Measurements from ENCODE around the gene IL1RAPL1. TPM values are rescaled to one million over a fixed set of nuclear protein-coding genes. Genes with fewer than 3 reads are reported as not detected.

Gene IL1RAPL1
- total RNA-seq, 2 donors from 2014 or later: 1.2 to 3.0 TPM

DNA sequence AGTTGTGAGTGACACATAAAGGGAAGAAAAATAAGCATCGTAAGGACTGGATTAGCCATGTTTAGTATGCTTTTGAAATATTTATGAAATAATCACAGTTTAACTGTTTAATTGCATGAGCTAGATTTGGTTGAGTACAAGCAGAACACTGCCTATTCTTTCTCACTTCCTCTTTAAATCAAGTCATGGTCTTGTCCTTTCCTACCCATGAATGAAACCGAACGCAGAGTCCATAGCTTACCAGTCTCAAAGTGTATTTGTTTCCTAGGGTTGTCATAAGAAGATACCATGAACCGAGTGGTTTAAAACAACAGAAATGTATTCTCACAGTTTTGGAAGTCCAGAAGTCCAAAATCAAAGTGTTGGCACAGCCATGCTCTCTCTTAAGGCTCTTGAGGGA lies 944.1 kb downstream of the IL1RAPL1 start:
- no peaks in the 10 kb centered on the region for H3K27me3 ChIP-seq
- H3K9me3 ChIP-seq: no peaks in the 10 kb centered on the region
- no peaks in the 10 kb centered on the region for H3K4me1 ChIP-seq
- DNase-seq (ENCODE audit: low spot score): no peak
- H3K36me3 ChIP-seq: no peaks in the 10 kb centered on the region
- TF ChIP-seq, protein P1, sequence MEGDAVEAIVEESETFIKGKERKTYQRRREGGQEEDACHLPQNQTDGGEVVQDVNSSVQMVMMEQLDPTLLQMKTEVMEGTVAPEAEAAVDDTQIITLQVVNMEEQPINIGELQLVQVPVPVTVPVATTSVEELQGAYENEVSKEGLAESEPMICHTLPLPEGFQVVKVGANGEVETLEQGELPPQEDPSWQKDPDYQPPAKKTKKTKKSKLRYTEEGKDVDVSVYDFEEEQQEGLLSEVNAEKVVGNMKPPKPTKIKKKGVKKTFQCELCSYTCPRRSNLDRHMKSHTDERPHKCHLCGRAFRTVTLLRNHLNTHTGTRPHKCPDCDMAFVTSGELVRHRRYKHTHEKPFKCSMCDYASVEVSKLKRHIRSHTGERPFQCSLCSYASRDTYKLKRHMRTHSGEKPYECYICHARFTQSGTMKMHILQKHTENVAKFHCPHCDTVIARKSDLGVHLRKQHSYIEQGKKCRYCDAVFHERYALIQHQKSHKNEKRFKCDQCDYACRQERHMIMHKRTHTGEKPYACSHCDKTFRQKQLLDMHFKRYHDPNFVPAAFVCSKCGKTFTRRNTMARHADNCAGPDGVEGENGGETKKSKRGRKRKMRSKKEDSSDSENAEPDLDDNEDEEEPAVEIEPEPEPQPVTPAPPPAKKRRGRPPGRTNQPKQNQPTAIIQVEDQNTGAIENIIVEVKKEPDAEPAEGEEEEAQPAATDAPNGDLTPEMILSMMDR (IDR thresholded peaks at IDR 0.05): no peak
- H3K4me3 ChIP-seq: no peak overlapping the region
- H3K27ac ChIP-seq: no peak overlapping the region

DNA sequence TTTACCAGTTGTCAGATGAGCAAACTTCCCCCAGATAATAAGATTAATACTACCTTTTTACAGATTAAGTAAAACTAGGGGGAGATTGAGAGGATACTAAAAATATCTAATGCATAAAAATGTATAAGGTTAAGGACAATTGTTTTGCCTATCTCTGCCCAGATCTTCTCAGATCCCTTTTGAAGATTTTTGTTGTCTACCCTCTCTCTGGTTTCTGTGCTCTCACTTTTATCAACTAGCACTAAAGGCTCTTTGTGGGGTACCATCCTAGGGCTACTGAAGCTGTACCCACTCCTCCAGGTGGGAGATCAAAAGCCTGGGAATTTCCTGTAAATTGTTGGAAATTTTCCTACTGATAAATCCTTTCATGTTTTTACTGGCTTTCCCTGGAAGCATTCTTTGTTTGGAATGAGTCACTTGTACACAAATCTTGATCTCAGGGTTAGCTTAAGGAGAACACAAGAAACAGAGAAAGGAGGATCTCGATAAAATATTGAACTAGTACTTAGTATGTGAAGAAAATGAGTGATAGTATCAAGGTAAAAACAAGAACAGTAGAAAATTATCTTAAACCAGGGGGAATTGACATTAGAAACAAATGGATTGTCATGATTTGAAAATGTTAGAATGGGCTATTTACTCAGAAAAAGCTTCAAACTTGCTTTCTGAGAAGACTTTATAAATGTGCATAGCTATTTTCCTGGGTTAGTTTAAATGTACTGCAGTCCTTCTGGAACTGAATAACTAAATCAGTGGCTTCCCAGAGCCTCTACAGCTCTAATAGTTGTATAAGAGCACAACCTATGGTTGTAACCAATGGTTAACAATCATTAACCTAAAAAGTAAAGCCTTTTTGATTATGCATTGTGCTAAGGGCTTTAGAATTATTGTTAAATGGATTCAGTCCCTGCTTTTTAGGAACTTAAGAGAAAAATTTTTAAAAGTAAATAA lies 948.2 kb downstream of the IL1RAPL1 start:
- Histone ChIP-seq H3K9me3 (no peaks in the 10 kb centered on the region), H3K36me3 (no peaks in the 10 kb centered on the region), H3K27me3 (no peaks in the 10 kb centered on the region), H3K27ac (no peak overlapping the region), H3K4me1 (no peaks in the 10 kb centered on the region), H3K4me3 (no peak overlapping the region)
- TF ChIP-seq, protein P1 (IDR thresholded peaks at IDR 0.05): no peak
- DNase-seq (ENCODE audit: low spot score): no peak

DNA sequence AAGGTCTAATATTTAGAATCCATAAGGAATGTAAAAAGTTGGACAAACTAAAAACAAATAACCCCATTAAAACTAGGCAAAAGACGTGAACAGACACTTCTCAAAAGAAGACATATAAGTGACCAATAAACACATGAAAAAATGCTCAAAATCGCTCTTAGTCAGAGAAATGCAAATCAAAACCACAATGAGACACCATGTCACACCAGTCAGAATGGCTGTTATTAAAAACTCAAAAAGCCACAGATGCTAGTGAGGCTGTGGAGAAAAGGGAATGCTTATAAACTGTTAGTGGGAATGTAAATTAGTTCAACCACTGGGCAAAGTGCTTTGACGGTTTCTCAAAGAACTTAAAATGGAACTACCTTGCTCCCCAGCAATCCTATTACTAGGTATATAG lies 953.8 kb downstream of the IL1RAPL1 start:
- Histone ChIP-seq H3K4me1 (no peaks in the 10 kb centered on the region), H3K4me3 (no peak overlapping the region), H3K36me3 (no peaks in the 10 kb centered on the region), H3K9me3 (no peaks in the 10 kb centered on the region), H3K27ac (no peak overlapping the region), H3K27me3 (no peaks in the 10 kb centered on the region)
- TF ChIP-seq, protein P1 (IDR thresholded peaks at IDR 0.05): no peak
- DNase-seq (ENCODE audit: low spot score): no peak

DNA sequence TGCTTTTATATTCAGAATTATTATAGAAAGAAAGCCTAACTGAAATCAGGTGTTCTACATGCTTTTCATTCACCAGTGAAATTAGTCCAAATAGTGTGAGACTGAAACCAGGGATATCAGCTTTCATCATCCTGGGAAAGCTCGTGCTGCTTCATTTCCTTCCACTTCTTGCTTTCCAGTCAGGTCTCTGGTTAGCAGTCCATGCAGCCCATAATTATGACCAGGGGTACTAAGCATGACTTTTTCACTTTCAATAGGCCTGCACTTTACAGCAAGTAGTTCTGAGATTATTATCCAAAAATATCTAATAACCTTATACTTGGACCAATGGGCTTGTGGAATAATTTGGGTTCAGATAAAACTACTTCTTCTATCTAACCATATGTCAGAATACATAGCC lies 954.9 kb downstream of the IL1RAPL1 start:
- no peak for DNase-seq (ENCODE audit: low spot score)
- H3K4me1 ChIP-seq: no peaks in the 10 kb centered on the region
- TF ChIP-seq, protein P1 (IDR thresholded peaks at IDR 0.05): no peak
- no peak overlapping the region for H3K27ac ChIP-seq
- no peaks in the 10 kb centered on the region for H3K27me3 ChIP-seq
- no peaks in the 10 kb centered on the region for H3K9me3 ChIP-seq
- no peaks in the 10 kb centered on the region for H3K36me3 ChIP-seq
- no peak overlapping the region for H3K4me3 ChIP-seq

DNA sequence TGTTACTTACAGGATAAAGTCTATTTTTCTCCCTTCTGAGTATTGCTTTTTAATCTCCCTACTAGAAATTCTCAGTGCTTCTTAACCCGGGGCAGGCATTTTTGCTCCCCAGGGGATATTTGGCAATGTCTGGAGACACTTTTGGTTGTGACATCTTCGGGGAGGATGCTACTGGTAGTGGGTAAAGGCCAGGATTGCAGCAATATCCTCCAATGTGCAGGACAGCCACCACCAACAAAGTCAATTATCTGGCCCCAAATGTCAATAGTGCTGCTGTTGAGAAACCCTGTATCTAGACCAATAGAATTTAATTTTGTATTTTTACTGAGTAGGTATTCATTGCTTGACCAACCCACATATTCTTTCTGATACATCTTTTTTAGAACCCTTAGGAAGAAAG lies 958.6 kb downstream of the IL1RAPL1 start:
- no peak overlapping the region for H3K27ac ChIP-seq
- H3K9me3 ChIP-seq: no peaks in the 10 kb centered on the region
- no peaks in the 10 kb centered on the region for H3K4me1 ChIP-seq
- DNase-seq (ENCODE audit: low spot score): no peak
- no peaks in the 10 kb centered on the region for H3K36me3 ChIP-seq
- H3K4me3 ChIP-seq: no peak overlapping the region
- TF ChIP-seq, protein P1 (IDR thresholded peaks at IDR 0.05): no peak
- H3K27me3 ChIP-seq: no peaks in the 10 kb centered on the region
